B cell (primary cell): ENCODE data around the gene SLC9C2. TPM values are rescaled to one million over a fixed set of nuclear protein-coding genes. Genes with fewer than 3 reads are reported as not detected.

ENCODE experiments used
- ATAC-seq: fragments of 200-7000 bp; cut with Tn5 transposase; one replicate; pipeline ENCODE4 v1.10.0; 2021; ENCODE audit warnings: low read depth, mild to moderate bottlenecking, moderate number of reproducible peaks, moderate library complexity
- CTCF ChIA-PET: fragments of 350-600 bp; sonication (Branson Sonifier 250); formaldehyde crosslinking; loops from one replicate; lab custom pipeline; 2021; ENCODE audit warnings: antibody characterized with exemption, inconsistent platforms; lab: Charles Lee
- POLR2A ChIA-PET: fragments of 350-600 bp; sonication (Branson Sonifier 250); formaldehyde crosslinking; loops from one replicate; lab custom pipeline; 2021; ENCODE audit warnings: antibody characterized with exemption; lab: Charles Lee
- DNase-seq: peaks from one replicate; pipeline ENCODE4 v3.0.0; 2013
- H2AFZ ChIP-seq: 2 replicates; pipeline ENCODE4 v1.6.1; 2012; ENCODE audit warnings: mild to moderate bottlenecking, low read depth, low read length; ENCODE audit not compliant: insufficient read depth, poor library complexity, severe bottlenecking
- H3K27ac ChIP-seq, 2 donors: 1 replicate in 1 of 2; 2 replicates in 1 of 2; pipeline ENCODE4 v1.5.1; 2012 to 2013; ENCODE audit warnings: low read length in 2 of 2, mild to moderate bottlenecking in 2 of 2, moderate library complexity in 1 of 2
- H3K27me3 ChIP-seq, 4 experiments: fragments of 200-600 bp in 1 of 4; sonication (generic) in 1 of 4; replicated peaks in 1 of 4; 1 replicate in 2 of 4; 2 replicates in 2 of 4; pipeline versions ENCODE4 v1.6.1 to v1.7.0; 2013 to 2016; ENCODE audit warnings: low read length in 3 of 4, mild to moderate bottlenecking in 2 of 4, mixed read lengths in 1 of 4, moderate library complexity in 1 of 4; ENCODE audit not compliant: insufficient read depth in 4 of 4, control insufficient read depth in 3 of 4; ENCODE audit errors: control extremely low read depth in 1 of 4
- H3K36me3 ChIP-seq, 2 experiments: replicated peaks in 1 of 2; 1 replicate in 1 of 2; 2 replicates in 1 of 2; pipeline versions ENCODE4 v1.6.1 to v1.7.1; 2013; ENCODE audit warnings: low read length in 1 of 2; ENCODE audit not compliant: insufficient read depth in 2 of 2, control insufficient read depth in 1 of 2; ENCODE audit errors: control extremely low read depth in 1 of 2, extremely low read depth in 1 of 2
- H3K4me1 ChIP-seq, 2 donors: fragments of 200-600 bp in 1 of 2; sonication (generic) in 1 of 2; 1 replicate in 1 of 2; 2 replicates in 1 of 2; pipeline versions ENCODE4 v1.5.1 to v1.6.1; 2013 to 2017; ENCODE audit warnings: low read length in 2 of 2; ENCODE audit not compliant: control insufficient read depth in 2 of 2, insufficient read depth in 2 of 2
- H3K4me2 ChIP-seq: replicated peaks from 2 replicates; pipeline ENCODE3; 2012; ENCODE audit warnings: mild to moderate bottlenecking, low read depth, low read length; ENCODE audit not compliant: poor library complexity, severe bottlenecking
- H3K4me3 ChIP-seq, 5 experiments: fragments of 200-600 bp in 1 of 5; sonication (generic) in 1 of 5; 1 replicate in 3 of 5; 2 replicates in 2 of 5; pipeline versions ENCODE4 v1.5.1 to v1.7.0; 2011 to 2016; ENCODE audit warnings: low read length in 4 of 5, mild to moderate bottlenecking in 4 of 5, low read depth in 2 of 5, control low read depth in 1 of 5, moderate library complexity in 1 of 5; ENCODE audit not compliant: insufficient read depth in 1 of 5; ENCODE audit errors: control extremely low read depth in 1 of 5, extremely low read depth in 1 of 5
- H3K79me2 ChIP-seq: fragments of 200-600 bp; sonication (generic); one replicate; pipeline ENCODE4 v1.6.0; 2016; ENCODE audit warnings: low read length; ENCODE audit not compliant: control insufficient read depth, insufficient read depth
- H3K9ac ChIP-seq: fragments of 200-600 bp; sonication (generic); 2 replicates; pipeline ENCODE4 v1.6.1; 2017; ENCODE audit warnings: mild to moderate bottlenecking, low read length, moderate library complexity
- H3K9me3 ChIP-seq, 3 donors: one replicate each; pipeline versions ENCODE4 v1.6.1 to v1.7.1; 2013; ENCODE audit warnings: low read length in 2 of 3; ENCODE audit not compliant: control insufficient read depth in 2 of 3, insufficient read depth in 1 of 3; ENCODE audit errors: control extremely low read depth in 1 of 3
- H4K20me1 ChIP-seq: 2 replicates; pipeline ENCODE4 v1.6.0; 2012; ENCODE audit warnings: mild to moderate bottlenecking, low read length; ENCODE audit not compliant: insufficient read depth, control insufficient read depth, poor library complexity, severe bottlenecking
- H3K27ac Mint-ChIP-seq: one replicate; pipeline ENCODE4 v1.8.0; 2021; ENCODE audit warnings: mixed read lengths
- H3K27me3 Mint-ChIP-seq: one replicate; pipeline ENCODE4 v1.8.0; 2021; ENCODE audit warnings: mixed read lengths
- H3K4me1 Mint-ChIP-seq: one replicate; pipeline ENCODE4 v1.8.0; 2021; ENCODE audit warnings: mixed read lengths
- H3K4me3 Mint-ChIP-seq: one replicate; pipeline ENCODE4 v1.8.0; 2021; ENCODE audit warnings: mixed read lengths
- H3K9me3 Mint-ChIP-seq: one replicate; pipeline ENCODE4 v1.8.0; 2022; ENCODE audit warnings: mixed read lengths; ENCODE audit not compliant: insufficient read depth
- CTCF ChIP-seq: fragments of 200-600 bp; IDR thresholded peaks from one replicate; pipeline ENCODE4 v1.8.0; 2022; ENCODE audit warnings: antibody characterized with exemption, mild to moderate bottlenecking
- EZH2 ChIP-seq: IDR thresholded peaks from 2 replicates; pipeline ENCODE4 v1.6.1; 2012; ENCODE audit warnings: borderline replicate concordance, low read depth, mild to moderate bottlenecking, moderate library complexity, low read length; ENCODE audit not compliant: insufficient read depth, poor library complexity, severe bottlenecking
- WGBS: methylation state at CpG from one replicate; pipeline ENCODE4 v1.1.5; 2013; ENCODE audit warnings: missing lambda C conversion rate; ENCODE audit not compliant: insufficient coverage; 5-methylcytosine and 5-hydroxymethylcytosine counted together
- intact Hi-C: fragments of 100-400 bp; cut with micrococcal nuclease; formaldehyde crosslinking; loops from one replicate; pipeline ENCODE4 v1.10.0; 2022
- polyA plus RNA-seq: library from polyadenylated mRNA; depleted of rRNA; stranded (reverse); fragments of >200 nt; gene quantifications from 2 replicates; pipeline ENCODE4 v1.2.3, GENCODE V29; 2012
- total RNA-seq, 2 donors: library from RNA; stranded (reverse); fragments of 120-200 nt in 1 of 2; gene quantifications; 1 replicate in 1 of 2; 2 replicates in 1 of 2; pipeline versions ENCODE4 v1.2.3 to v1.2.4, GENCODE V29; 2013 to 2022

Gene SLC9C2
- total and polyA plus RNA-seq, 2 donors (not counting 1 experiment from before 2014, with no cell fraction given): not detected

GRCh38 chr1:173635116-173635515, 32.2 kb upstream of the SLC9C2 start, which contains the start of gene TEX50:
TSS of gene TEX50 (plus strand) at chr1:173635338. CDS start at chr1:173635522, 184 bp downstream.
- Histone ChIP-seq H3K27ac (no peak within 1 kb of the TSS), H3K4me2 (no peak within 1 kb of the TSS), H3K9me3 (peaks cover 0 to 8% (median 0%) of the 10 kb centered on the region in 3 donors), H2AFZ (no peak within 1 kb of the TSS), H4K20me1 (no peaks in the 10 kb centered on the region), H3K9ac (no peak within 1 kb of the TSS), H3K4me1 (no peaks in the 10 kb centered on the region), H3K36me3 (no peaks in the 10 kb centered on the region), H3K79me2 (no peaks in the 10 kb centered on the region), H3K27me3 (peaks cover 0 to 2% (median 0%) of the 10 kb centered on the region in 4 experiments), H3K4me3 (no peak within 1 kb of the TSS)
- TF ChIP-seq EZH2 (no peak), CTCF (no peak)
- Mint-ChIP-seq H3K4me3 (no peak within 1 kb of the TSS), H3K27ac (no peak within 1 kb of the TSS), H3K4me1 (no peaks in the 10 kb centered on the region), H3K27me3 (peaks cover 4% of the 10 kb centered on the region), H3K9me3 (no peaks in the 10 kb centered on the region)
- ATAC-seq (no peak), DNase-seq (no peak)
- POLR2A ChIA-PET: no interaction called here
- WGBS: no CpG with 5 or more reads among the region's 1 CpG
- CTCF ChIA-PET: no interaction called here
- intact Hi-C loops: no loop called here

- intact Hi-C loops: no loop called here
- no peak overlapping the region for H3K4me3 ChIP-seq
- Mint-ChIP-seq H3K27me3 (peaks cover 9% of the 10 kb centered on the region), H3K4me1 (no peaks in the 10 kb centered on the region), H3K4me3 (no peak overlapping the region), H3K27ac (no peak overlapping the region), H3K9me3 (no peaks in the 10 kb centered on the region)
- H3K4me1 ChIP-seq: no peaks in the 10 kb centered on the region
- ATAC-seq (no peak), DNase-seq (no peak)
- no peak overlapping the region for H3K9ac ChIP-seq
- ChIA-PET CTCF (no interaction called here), POLR2A (no interaction called here)
- no peak overlapping the region for H2AFZ ChIP-seq
- no peak overlapping the region for H3K4me2 ChIP-seq
- no peaks in the 10 kb centered on the region for H3K27me3 ChIP-seq
- H3K9me3 ChIP-seq: no peaks in the 10 kb centered on the region
- 95% methylated on average over 3 of the region's 3 CpGs for WGBS
- no peaks in the 10 kb centered on the region for H4K20me1 ChIP-seq
- no peak for TF ChIP-seq CTCF
- no peak overlapping the region for H3K27ac ChIP-seq
- H3K36me3 ChIP-seq: no peaks in the 10 kb centered on the region
- H3K79me2 ChIP-seq: no peaks in the 10 kb centered on the region
Observed at GRCh38 chr1:173628888-173629287, 26.0 kb upstream of the SLC9C2 start.
